Upper lobe of left lung (tissue), 4 donors: ENCODE measurements around the gene LRRK1.

Source experiments
- POLR2A ChIP-seq, 4 donors: fragments of 450-650 bp; IDR thresholded peaks; one replicate each; pipeline ENCODE4 v1.5.1; 2016 to 2017; ENCODE audit warnings: antibody characterized with exemption in 4 of 4, mild to moderate bottlenecking in 2 of 4
- POLR2AphosphoS5 ChIP-seq, 2 donors: sonication (generic); formaldehyde crosslinking; IDR thresholded peaks; one replicate each; pipeline ENCODE4 v1.5.1; 2017; ENCODE audit warnings: antibody characterized with exemption in 2 of 2
- TF ChIP-seq, protein P1 (sequence below), 6 experiments: fragments of 450-650 bp in 4 of 6; fragments of 200-600 bp in 2 of 6; sonication (generic) in 2 of 6; IDR thresholded peaks; one replicate each; pipeline ENCODE4 v1.5.1; 2016 to 2019; ENCODE audit warnings: antibody characterized with exemption in 6 of 6

- TF ChIP-seq, protein P1, sequence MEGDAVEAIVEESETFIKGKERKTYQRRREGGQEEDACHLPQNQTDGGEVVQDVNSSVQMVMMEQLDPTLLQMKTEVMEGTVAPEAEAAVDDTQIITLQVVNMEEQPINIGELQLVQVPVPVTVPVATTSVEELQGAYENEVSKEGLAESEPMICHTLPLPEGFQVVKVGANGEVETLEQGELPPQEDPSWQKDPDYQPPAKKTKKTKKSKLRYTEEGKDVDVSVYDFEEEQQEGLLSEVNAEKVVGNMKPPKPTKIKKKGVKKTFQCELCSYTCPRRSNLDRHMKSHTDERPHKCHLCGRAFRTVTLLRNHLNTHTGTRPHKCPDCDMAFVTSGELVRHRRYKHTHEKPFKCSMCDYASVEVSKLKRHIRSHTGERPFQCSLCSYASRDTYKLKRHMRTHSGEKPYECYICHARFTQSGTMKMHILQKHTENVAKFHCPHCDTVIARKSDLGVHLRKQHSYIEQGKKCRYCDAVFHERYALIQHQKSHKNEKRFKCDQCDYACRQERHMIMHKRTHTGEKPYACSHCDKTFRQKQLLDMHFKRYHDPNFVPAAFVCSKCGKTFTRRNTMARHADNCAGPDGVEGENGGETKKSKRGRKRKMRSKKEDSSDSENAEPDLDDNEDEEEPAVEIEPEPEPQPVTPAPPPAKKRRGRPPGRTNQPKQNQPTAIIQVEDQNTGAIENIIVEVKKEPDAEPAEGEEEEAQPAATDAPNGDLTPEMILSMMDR (IDR thresholded peaks at IDR 0.05) = no peak
- TF ChIP-seq POLR2A (IDR thresholded peaks at IDR 0.05) (no peak), POLR2AphosphoS5 (IDR thresholded peaks at IDR 0.05) (no peak)
These were observed 78.3 kb downstream of the LRRK1 start for GRCh38 chr15:100997442-100997841.
